HuH-7 (cell line): ENCODE results near the gene OPN1MW3.
A peak's percentile ranks its signal among the peaks of the same experiment; 100 is the strongest.
"Not testable (repeated sequence)": the region's sequence is repeated elsewhere in the genome, so short reads cannot be mapped to it uniquely, and the experiment has no call there.

Source experiments
- DNase-seq: peaks from one replicate; pipeline ENCODE4 v3.0.0; 2011; ENCODE audit warnings: low spot score

The OPN1MW3 gene

DNA sequence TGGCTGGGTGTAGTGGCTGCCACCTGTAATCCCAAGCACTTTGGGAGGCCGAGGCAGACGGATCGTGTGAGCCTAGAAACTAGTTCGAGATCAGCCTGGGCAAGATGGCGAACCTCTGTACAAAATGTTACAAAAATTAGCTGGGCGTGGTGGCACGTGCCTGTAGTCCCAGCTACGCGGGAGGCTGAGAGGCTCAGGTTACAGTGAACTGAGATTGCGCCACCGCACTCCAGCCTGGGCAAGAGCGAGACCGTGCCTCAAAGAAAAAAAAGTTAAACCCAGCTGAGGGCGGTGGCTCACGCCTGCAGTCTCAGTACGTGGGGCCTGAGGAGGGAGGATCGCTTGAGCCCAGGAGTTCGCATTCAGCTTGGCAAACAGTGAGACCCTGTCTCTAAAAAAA lies 39.3 kb downstream of the OPN1MW3 start:
- DNase-seq, result no peak

- no peak for DNase-seq
Measured at GRCh38 chrX:154298312-154298711, 40.9 kb downstream of the OPN1MW3 start.

DNA sequence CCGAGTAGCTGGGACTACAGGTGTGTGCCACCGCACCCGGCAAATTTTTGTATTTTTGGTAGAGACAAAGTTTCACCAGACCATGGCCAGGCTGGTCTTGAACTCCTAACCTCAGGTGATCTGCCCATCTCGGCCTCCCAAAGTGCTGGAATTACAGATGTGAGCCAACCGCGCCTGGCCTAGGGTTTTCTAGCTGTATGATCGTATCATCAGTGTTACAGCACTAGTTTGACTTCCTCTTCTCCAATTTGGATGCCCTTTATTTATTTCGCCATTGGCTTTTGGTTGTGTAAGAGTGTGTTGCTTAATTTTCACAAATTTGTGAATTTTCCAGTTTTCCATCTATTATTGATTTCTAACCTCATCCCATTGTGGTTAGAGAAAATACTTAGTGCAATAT lies 43.4 kb downstream of the OPN1MW3 start:
- no peak for DNase-seq

DNA sequence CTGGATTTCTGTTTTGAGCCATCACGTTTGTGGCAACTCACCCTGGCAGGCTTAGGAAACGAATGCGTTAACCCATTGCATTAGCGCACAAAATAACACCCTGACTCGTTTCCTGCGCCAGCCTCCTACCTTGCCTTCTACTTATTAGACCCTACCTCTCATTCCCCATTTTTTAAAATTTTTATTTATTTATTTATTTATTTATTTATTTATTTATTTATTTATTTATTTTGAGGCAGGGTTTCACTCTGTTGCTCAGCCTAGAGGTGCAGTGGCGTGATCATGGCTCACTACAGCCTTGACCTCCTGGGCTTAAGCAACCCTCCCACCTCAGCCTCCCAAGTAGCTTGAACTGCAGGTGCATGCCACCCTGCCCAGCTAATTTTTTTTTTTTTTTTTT lies 45.6 kb downstream of the OPN1MW3 start:
- DNase-seq, result not testable (repeated sequence)

DNA sequence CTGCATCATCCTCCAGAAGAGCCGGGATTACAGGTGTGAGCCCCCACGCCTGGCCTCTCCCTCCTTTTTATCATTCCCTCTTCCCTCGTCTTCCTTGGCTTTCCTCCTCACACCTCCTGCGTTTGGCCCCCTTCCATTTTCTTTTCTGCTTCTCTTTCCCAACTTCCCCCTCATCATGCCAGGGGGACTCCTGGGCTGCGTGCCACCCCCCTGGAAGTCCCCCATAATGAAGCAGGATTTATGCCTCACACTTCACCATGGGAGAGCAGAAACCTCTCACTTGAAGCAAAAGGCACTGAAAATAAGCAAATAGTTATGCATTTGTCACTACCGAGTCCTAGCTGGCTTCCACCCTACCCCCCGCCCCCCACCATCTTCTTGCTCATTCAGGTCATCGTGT lies 46.1 kb downstream of the OPN1MW3 start:
- DNase-seq, result no peak

DNA sequence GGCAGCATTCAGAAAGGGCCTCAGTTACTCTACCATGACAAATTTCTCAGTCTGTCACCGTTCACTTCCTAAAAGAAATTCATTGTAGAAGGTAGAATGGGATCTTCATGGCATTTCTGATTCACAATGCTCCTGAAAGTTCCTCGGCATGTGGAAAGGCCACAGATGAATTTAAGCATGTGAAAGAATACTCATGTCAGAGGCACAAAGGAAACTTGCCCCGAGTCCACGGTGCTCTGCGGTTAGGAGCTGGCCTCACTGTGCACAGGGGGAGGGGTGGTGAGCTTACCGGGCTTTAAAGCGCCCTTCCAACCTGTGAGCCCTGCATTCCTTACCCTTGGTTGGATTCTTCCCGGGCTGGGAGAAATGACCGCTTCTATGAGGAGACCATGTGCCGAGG lies 47.5 kb downstream of the OPN1MW3 start:
- no peak for DNase-seq

DNA sequence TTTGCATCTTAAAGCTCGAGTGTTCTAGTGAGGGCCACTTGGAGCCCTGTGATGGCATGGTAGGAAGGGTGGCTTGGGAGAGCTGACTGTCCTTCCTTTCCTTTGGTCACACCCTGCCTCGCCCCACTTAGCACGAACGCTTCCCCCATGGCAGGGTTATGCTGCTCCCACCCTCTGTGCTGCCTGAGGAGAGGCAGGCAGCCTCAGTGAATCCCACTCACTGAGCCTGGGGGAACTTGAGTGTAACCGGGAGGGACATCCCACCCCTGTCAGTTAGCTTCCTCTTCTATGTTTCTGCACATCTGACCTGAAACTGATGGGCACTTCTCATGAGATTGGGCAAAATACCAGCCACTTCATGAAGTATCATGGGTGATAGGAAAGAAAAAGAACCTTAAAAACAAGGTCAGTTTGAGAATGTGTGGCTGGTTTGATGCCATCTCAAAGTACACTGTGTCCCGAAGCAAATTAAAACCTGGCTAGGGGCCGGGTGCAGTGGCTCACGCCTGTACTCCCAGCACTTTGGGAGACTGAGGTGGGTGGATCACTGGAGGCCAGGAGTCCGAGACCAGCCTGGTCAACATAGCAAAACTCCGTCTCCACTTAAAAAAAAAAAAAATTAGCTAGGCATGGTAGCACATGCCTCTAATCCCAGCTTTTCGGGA lies 48.3 kb downstream of the OPN1MW3 start:
- DNase-seq, result no peak

- DNase-seq, result no peak
Measured at GRCh38 chrX:154307202-154307601, 49.8 kb downstream of the OPN1MW3 start.

DNA sequence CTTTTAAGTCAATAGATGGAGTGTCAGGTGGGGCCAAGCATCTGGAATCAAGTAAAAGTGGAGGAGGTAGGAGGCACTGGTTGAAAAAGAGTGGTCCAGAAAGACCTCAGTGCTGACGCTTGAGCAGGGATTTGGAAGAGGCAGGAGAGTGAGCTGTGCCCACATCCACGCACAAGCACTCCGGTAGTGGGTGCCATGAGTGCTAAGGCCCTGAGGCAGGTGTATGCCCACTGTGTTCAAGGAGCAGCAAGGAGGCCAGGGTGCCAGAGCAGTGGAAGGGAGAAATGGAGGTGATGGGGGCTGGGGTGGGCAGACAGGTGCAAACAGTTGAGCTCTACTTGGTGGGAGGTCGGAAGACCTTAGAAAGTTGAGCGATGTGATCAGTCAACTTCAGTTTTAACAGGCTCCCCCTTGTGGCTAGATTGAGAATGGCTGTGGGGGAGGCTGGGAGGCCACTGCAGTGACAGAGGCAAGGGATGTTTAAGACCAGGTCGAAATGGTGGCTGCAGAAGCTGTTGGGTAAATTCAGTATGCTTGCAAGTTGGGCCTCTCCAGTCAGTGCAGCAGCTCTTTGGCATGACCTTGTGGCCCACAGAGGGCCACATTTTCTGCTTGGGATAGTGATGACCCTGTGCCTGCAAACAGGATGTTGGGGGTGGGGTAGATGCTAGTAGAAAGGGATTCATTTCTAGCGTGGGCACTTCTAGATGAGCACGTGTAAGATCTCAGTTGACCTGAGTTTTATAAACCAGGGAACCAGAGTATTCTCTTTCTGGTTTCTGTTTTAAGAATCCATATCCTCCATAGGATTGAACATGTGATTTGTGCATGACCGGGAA lies 50.9 kb downstream of the OPN1MW3 start:
- DNase-seq, result peak; percentile 44

GRCh38 chrX:154309041-154309775 lies 51.8 kb downstream of the OPN1MW3 start:
- no peak for DNase-seq

GRCh38 chrX:154310616-154311536 lies 53.5 kb downstream of the OPN1MW3 start:
- no peak for DNase-seq

- no peak for DNase-seq
Measured at GRCh38 chrX:154312116-154312515, 54.7 kb downstream of the OPN1MW3 start.

DNA sequence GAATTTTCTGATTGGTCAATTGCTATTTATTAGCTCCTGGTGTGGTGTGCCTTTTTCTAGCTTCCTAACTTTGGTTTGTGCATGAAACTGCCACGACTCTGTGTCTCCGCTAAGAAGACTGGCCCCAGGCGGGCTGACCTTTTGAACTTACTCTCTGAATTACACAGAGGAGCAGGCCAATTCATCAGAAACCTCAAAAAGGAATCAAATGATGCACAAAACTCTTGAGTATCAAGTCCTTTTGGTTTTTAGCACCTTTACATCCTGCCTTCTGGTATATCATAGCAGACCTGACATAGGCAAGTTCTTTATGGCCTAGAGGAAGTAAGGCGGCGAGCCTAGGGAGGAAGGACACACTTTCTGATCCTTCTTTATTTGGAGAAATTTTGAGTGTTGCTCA lies 55.8 kb downstream of the OPN1MW3 start:
- no peak for DNase-seq

DNA sequence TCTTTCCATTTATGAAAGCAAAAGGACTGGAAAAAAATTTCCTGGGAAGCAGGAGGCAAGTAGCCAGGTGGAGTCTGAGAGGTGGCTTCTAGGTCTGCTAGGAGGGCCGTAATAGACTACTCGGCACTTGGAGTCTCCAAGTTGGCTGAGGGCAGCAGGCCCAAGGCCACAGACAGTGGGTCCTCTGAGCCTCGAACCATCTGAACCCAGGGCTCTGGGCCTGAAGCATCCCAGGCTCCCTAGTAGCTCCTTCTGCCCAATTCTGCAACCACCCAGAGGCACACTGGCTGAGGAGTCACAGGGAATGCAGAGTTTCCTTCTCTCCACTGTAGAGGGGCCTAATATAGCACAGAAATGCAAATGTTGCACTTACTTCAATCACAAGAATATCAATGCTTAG lies 58.0 kb downstream of the OPN1MW3 start:
- DNase-seq, result no peak

DNA sequence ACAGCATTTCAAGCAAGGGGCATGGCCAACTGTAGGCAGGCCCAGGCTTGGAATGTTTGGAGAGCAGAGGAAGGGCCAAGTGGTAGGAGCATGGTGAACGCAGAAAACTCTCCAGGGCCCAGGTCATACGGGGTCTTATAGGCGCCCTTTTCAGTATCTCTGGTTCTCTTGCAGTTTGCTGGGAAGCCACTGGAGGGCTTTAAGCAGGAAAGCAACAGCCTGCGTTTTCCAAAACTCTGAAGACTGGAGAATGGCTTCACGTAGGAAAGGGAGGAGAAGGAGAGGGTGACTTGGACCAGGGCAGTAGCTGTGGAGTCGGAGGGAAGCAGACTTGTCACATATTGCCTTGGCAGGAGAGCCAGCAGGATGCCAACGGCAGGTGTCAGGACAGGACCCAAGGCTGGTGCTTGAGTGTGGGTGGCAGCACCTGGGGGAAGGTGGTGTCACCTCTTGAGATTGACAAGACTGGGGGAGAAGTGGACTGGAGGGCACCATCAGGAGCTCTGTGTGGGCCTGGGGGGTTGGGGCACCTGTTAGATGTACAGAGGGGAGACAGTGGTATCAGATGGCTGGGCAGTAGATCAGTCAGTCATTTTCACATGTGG lies 60.1 kb downstream of the OPN1MW3 start:
- DNase-seq, result peak; percentile 35

DNA sequence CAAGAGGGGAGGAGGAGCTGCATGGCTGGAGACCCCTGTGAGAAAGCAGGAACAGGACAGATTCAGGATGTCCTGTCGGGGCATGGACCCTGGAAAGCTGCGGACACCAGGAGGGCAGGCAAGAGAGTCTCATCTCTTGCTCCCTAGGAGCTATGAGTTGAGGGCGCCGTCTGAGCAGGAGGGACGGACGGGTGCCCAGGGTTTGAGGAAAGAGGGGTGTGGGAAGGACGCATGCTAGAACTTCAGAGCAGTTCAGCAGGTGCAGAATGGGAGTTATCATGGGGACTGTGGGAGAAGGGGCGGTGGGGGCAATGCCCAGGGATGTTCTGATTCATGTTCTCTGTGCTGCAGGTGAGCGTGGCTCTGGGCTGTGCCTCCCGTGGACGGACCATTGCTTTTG lies 63.0 kb downstream of the OPN1MW3 start:
- no peak for DNase-seq
